ENCODE data around the gene PSMG3. TPM values are rescaled to one million over a fixed set of nuclear protein-coding genes. Genes with fewer than 3 reads are reported as not detected.

The PSMG3 gene
- total RNA-seq, 1 donor from 2014 or later, result 31.7 TPM

DNA sequence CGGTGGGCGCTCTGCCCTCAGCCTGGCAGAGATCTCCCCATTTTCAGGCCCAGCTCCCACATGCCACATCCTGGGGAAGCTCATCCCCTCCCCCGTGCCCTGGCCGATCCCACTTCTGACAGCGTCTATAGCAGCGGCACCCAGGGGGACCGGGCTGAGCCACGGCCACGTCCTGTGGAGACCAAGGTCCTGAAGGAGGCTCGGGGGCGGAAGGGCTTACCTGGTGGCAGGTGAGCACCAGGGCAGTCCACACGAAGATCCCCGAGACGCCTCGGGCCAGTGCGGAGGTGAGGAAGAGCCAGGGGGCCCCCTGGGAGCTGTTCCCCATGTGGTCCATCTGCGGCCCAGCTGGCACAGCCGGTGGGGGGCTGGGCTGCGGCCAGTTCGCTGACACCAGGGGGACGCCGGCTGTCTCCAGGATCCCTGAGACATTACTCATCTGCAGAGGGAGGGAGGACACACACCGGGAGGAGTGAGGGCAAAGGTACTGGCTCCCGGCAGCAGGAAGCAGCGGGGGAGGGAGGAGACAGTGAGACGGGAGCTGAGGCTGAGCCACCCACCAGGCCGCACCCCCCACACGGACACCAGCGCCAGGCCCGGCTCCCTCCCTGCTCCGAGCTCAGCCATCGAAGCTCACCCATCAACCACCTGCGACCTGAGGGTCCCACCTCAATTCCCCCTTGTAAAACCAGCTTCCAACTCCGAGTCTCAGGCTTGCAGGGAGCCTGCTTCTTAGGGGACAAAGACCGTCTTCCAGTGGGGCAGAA, 14.6 kb downstream of the PSMG3 start:
- Mint-ChIP-seq H3K27ac (ENCODE audit: unreplicated experiment) (peak overlapping the region; percentile 41), H3K4me1 (ENCODE audit: low read depth) (peaks cover 13% of the 10 kb centered on the region), H3K27me3 (ENCODE audit: low read depth) (no peaks in the 10 kb centered on the region), H3K4me3 (ENCODE audit: unreplicated experiment) (no peak overlapping the region), H3K9me3 (ENCODE audit: low read depth) (no peaks in the 10 kb centered on the region), H3K36me3 (ENCODE audit: low read depth) (no peaks in the 10 kb centered on the region)
- TF ChIP-seq, protein P1, sequence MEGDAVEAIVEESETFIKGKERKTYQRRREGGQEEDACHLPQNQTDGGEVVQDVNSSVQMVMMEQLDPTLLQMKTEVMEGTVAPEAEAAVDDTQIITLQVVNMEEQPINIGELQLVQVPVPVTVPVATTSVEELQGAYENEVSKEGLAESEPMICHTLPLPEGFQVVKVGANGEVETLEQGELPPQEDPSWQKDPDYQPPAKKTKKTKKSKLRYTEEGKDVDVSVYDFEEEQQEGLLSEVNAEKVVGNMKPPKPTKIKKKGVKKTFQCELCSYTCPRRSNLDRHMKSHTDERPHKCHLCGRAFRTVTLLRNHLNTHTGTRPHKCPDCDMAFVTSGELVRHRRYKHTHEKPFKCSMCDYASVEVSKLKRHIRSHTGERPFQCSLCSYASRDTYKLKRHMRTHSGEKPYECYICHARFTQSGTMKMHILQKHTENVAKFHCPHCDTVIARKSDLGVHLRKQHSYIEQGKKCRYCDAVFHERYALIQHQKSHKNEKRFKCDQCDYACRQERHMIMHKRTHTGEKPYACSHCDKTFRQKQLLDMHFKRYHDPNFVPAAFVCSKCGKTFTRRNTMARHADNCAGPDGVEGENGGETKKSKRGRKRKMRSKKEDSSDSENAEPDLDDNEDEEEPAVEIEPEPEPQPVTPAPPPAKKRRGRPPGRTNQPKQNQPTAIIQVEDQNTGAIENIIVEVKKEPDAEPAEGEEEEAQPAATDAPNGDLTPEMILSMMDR (IDR thresholded peaks at IDR 0.05), result peak; percentile 25
- no peak for DNase-seq (ENCODE audit: low spot score)

DNA sequence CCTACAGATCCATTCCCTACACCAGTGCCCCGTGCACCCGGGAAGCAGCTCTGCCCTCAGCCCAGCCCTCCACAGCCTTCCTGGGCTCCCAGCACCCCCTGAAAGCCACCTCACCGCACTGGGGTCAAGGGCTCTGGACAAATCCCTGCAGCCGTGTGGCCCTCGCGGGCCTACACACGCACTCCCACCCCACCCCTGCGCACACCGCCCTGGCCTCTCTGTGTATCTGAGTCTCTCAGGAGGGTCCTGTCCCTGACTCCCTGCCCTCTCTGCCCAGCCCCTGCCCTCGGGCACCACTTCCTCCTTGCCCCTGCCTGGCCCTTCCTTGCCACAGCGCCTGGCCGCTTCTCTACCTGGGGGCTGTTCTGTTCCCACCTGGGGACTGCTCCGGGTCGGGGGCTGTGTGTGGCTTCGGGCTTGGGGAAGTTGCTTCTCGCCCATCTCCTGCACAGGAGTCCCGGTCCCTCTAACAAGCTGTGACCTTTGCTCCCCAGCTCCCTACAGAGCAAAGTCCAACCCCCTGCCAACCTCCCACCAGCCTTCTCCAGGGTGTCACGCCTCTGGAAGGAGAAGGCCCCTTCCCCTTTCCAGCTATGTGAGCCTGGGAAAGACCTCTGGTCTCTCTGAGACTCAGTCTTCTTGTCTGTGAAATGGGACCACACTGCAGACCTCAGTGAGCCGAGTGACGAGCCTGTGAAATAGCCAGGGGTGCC, 15.3 kb downstream of the PSMG3 start:
- Mint-ChIP-seq H3K27ac (ENCODE audit: unreplicated experiment) (no peak overlapping the region), H3K27me3 (ENCODE audit: low read depth) (no peaks in the 10 kb centered on the region), H3K36me3 (ENCODE audit: low read depth) (no peaks in the 10 kb centered on the region), H3K9me3 (ENCODE audit: low read depth) (no peaks in the 10 kb centered on the region), H3K4me3 (ENCODE audit: unreplicated experiment) (no peak overlapping the region), H3K4me1 (ENCODE audit: low read depth) (peaks cover 13% of the 10 kb centered on the region)
- DNase-seq (ENCODE audit: low spot score), result no peak
- TF ChIP-seq, protein P1 (IDR thresholded peaks at IDR 0.05), result no peak

DNA sequence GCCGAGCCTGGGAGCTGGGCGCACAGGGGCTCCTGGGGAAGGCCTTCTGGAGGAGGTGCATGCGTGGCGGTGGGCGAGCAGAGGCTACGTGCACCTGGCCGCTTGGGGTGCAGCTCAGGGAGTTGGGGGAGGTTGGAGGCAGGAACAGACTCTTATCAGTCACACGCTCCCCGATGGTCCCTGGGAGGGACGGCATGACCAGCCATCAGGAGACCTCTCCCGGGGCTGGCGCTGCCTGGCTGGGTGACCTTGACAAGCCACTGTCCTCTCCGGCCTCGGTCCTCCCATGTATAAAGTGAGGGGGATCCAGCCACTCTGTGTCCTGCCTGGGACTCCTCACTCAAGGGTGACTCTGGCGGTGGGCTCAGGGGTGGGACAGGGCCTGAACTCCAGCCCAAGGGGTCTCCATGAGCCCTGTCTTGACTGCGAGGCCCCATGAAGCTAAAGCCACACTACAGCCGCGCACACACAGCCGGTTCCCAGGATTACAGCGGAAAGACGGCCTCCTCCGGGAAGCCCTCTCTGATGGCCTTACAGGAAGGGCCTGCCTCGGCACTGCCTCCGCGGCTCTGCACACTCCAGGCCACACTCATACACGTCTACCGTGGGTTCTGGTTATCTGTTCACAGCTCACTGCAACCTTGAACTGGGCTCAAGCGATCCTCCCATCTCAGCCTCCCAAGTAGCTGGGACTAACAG, 16.2 kb downstream of the PSMG3 start:
- Mint-ChIP-seq H3K36me3 (ENCODE audit: low read depth) (no peaks in the 10 kb centered on the region), H3K27me3 (ENCODE audit: low read depth) (no peaks in the 10 kb centered on the region), H3K9me3 (ENCODE audit: low read depth) (no peaks in the 10 kb centered on the region), H3K4me3 (ENCODE audit: unreplicated experiment) (no peak overlapping the region), H3K4me1 (ENCODE audit: low read depth) (peaks cover 13% of the 10 kb centered on the region), H3K27ac (ENCODE audit: unreplicated experiment) (no peak overlapping the region)
- TF ChIP-seq, protein P1 (IDR thresholded peaks at IDR 0.05), result no peak
- DNase-seq (ENCODE audit: low spot score), result no peak

DNA sequence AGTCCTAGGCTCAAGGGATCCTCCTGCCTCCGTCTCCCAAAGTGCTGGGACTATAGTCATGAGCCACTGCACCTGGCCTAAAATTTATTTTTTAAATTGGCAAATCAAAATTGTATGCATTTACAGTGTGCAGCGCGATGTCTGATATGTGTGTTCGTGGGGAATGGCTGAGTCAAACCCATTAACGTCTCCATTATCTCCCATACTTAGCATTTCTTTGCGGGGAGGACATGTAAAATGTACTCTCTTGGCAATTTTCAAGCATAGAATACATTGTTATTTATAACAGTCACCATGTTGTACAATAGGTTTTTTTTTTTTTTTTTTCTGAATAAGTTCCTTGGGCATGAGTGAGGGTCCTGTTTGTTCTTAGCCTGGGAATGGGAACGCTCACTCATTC, 17.6 kb downstream of the PSMG3 start:
- H3K4me1 Mint-ChIP-seq (ENCODE audit: low read depth), result peaks cover 13% of the 10 kb centered on the region
- no peaks in the 10 kb centered on the region for H3K27me3 Mint-ChIP-seq (ENCODE audit: low read depth)
- no peak overlapping the region for H3K4me3 Mint-ChIP-seq (ENCODE audit: unreplicated experiment)
- TF ChIP-seq, protein P1 (IDR thresholded peaks at IDR 0.05), result no peak
- H3K27ac Mint-ChIP-seq (ENCODE audit: unreplicated experiment), result no peak overlapping the region
- no peak for DNase-seq (ENCODE audit: low spot score)
- no peaks in the 10 kb centered on the region for H3K9me3 Mint-ChIP-seq (ENCODE audit: low read depth)
- H3K36me3 Mint-ChIP-seq (ENCODE audit: low read depth), result no peaks in the 10 kb centered on the region

DNA sequence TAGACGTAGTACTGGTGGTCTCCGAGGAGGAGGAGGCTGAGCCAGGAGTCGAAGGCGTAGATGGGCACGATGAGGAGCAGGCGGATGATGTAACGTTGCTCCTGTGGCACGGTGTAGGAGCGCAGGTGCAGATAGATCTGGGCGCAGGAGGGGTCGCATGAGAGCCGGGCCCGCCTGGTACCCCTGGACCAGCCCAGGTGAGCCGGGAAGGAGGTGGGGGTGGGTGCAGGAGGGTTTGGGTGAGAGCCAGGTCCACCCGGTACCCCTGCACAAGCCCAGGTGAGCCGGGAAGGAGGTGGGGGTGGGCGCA, 19.0 kb downstream of the PSMG3 start:
- no peaks in the 10 kb centered on the region for H3K9me3 Mint-ChIP-seq (ENCODE audit: low read depth)
- no peaks in the 10 kb centered on the region for H3K36me3 Mint-ChIP-seq (ENCODE audit: low read depth)
- TF ChIP-seq, protein P1 (IDR thresholded peaks at IDR 0.05), result no peak
- peaks cover 11% of the 10 kb centered on the region for H3K4me1 Mint-ChIP-seq (ENCODE audit: low read depth)
- no peaks in the 10 kb centered on the region for H3K27me3 Mint-ChIP-seq (ENCODE audit: low read depth)
- no peak for DNase-seq (ENCODE audit: low spot score)
- no peak overlapping the region for H3K27ac Mint-ChIP-seq (ENCODE audit: unreplicated experiment)
- no peak overlapping the region for H3K4me3 Mint-ChIP-seq (ENCODE audit: unreplicated experiment)
